GM12873 (cell line): ENCODE data around the gene LRRC9.

ENCODE experiments used
- CTCF ChIP-seq: IDR thresholded peaks from 2 replicates; pipeline ENCODE4 v1.5.1; 2012; ENCODE audit warnings: low read depth, mild to moderate bottlenecking, moderate library complexity, low read length, control low read depth; ENCODE audit not compliant: insufficient read depth; ENCODE audit errors: missing control alignments

LRRC9 gene

GRCh38 chr14:59919570-59920377, at the start of gene LRRC9:
Gene LRRC9 (plus strand): TSS chr14:59920144.
- TF ChIP-seq CTCF, result no peak

- no peak for TF ChIP-seq CTCF
These were observed 49.4 kb upstream of the LRRC9 start, which contains the start of gene RTN1 for GRCh38 chr14:59870277-59871165. Gene RTN1 (minus strand): TSS chr14:59870776. CDS start chr14:59870630, 146 bp downstream.

GRCh38 chr14:59871166-59871495, 48.8 kb upstream of the LRRC9 start:
- TF ChIP-seq CTCF, result no peak

- TF ChIP-seq CTCF, result peak; percentile 50
These were observed 37.0 kb upstream of the LRRC9 start for GRCh38 chr14:59882957-59883356.

GRCh38 chr14:59890676-59891075, 29.3 kb upstream of the LRRC9 start:
- TF ChIP-seq CTCF, result no peak

GRCh38 chr14:59895721-59896120, 24.2 kb upstream of the LRRC9 start:
- no peak for TF ChIP-seq CTCF

- peak; percentile 48 for TF ChIP-seq CTCF
These were observed 22.1 kb upstream of the LRRC9 start for GRCh38 chr14:59897757-59898383.
